NOMO-1 treated with dmso at 0.1 percent for 144 hours (cell line): ENCODE measurements around the gene PTPRR.

Experiments used
- DNase-seq: peaks from one replicate; lab custom pipeline; 2025; ENCODE audit not compliant: unreplicated experiment; lab: John Stamatoyannopoulos, UW

Gene PTPRR

GRCh38 chr12:70648831-70649230 is 271.7 kb downstream of the PTPRR start:
- no peak for DNase-seq

GRCh38 chr12:70648191-70648590 is 272.3 kb downstream of the PTPRR start:
- no peak for DNase-seq

GRCh38 chr12:70646850-70647249 is 273.7 kb downstream of the PTPRR start:
- DNase-seq, result no peak

GRCh38 chr12:70645494-70646317 is 274.8 kb downstream of the PTPRR start:
- DNase-seq, result no peak

GRCh38 chr12:70644861-70645260 is 275.7 kb downstream of the PTPRR start:
- DNase-seq, result no peak

- DNase-seq, result no peak
Observed at GRCh38 chr12:70643939-70644338, 276.6 kb downstream of the PTPRR start.

GRCh38 chr12:70641691-70642090 is 278.8 kb downstream of the PTPRR start:
- DNase-seq, result no peak

GRCh38 chr12:70640901-70641300 is 279.6 kb downstream of the PTPRR start:
- DNase-seq, result no peak

- DNase-seq, result no peak
Observed at GRCh38 chr12:70639535-70639934, 281.0 kb downstream of the PTPRR start.

GRCh38 chr12:70638639-70639360 is 281.7 kb downstream of the PTPRR start:
- no peak for DNase-seq

GRCh38 chr12:70637303-70638085 is 283.0 kb downstream of the PTPRR start, which contains the start of gene PTPRB:
Gene PTPRB, minus strand, starts transcription at chr12:70637429. Its CDS starts 34 bp downstream, at chr12:70637395.
- no peak for DNase-seq

GRCh38 chr12:70635755-70636154 is 284.8 kb downstream of the PTPRR start:
- no peak for DNase-seq

- no peak for DNase-seq
Observed at GRCh38 chr12:70628701-70629480, 291.6 kb downstream of the PTPRR start.

- no peak for DNase-seq
Observed at GRCh38 chr12:70627677-70628076, 292.9 kb downstream of the PTPRR start.

- no peak for DNase-seq
Observed at GRCh38 chr12:70626180-70626579, 294.4 kb downstream of the PTPRR start.

GRCh38 chr12:70619471-70620152 is 300.9 kb downstream of the PTPRR start:
- no peak for DNase-seq

- DNase-seq, result no peak
Observed at GRCh38 chr12:70618371-70618770, 302.2 kb downstream of the PTPRR start.

GRCh38 chr12:70617450-70617849 is 303.1 kb downstream of the PTPRR start:
- DNase-seq, result no peak

- DNase-seq, result no peak
Observed at GRCh38 chr12:70615174-70615866, 305.2 kb downstream of the PTPRR start.
